ENCODE measurements around the gene HS3ST6.
"Not testable (repeated sequence)": the region's sequence is repeated elsewhere in the genome, so short reads cannot be mapped to it uniquely, and the experiment has no call there.

Gene HS3ST6

DNA sequence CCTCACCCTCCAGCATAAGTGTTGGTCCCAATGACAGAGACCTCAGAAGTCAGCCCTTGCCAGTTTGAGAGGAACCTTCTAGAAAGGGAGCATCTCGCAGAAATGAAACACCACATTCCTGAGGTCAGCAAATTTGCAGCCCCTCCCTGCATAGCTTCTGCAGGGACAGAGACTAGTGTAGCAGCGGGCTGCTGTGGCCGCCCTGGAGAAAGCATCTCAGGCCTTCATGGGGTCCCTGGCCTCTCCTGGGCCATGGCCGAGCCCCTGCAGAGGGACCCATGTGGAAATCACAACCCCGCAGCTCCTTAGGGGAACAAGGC, 11.4 kb downstream of the HS3ST6 start:
- Histone ChIP-seq H3K36me3 (ENCODE audit: control insufficient read depth, insufficient read depth, low read length) (no peaks in the 10 kb centered on the region), H3K4me1 (ENCODE audit: control insufficient read depth, insufficient read depth, low read length) (no peaks in the 10 kb centered on the region), H3K9ac (ENCODE audit: low read length) (no peak overlapping the region), H3K4me3 (ENCODE audit: low read length) (no peak overlapping the region), H3K27me3 (ENCODE audit: control insufficient read depth, insufficient read depth, low read length) (peaks cover 3% of the 10 kb centered on the region), H3K27ac (ENCODE audit: low read depth, low read length) (no peak overlapping the region)

DNA sequence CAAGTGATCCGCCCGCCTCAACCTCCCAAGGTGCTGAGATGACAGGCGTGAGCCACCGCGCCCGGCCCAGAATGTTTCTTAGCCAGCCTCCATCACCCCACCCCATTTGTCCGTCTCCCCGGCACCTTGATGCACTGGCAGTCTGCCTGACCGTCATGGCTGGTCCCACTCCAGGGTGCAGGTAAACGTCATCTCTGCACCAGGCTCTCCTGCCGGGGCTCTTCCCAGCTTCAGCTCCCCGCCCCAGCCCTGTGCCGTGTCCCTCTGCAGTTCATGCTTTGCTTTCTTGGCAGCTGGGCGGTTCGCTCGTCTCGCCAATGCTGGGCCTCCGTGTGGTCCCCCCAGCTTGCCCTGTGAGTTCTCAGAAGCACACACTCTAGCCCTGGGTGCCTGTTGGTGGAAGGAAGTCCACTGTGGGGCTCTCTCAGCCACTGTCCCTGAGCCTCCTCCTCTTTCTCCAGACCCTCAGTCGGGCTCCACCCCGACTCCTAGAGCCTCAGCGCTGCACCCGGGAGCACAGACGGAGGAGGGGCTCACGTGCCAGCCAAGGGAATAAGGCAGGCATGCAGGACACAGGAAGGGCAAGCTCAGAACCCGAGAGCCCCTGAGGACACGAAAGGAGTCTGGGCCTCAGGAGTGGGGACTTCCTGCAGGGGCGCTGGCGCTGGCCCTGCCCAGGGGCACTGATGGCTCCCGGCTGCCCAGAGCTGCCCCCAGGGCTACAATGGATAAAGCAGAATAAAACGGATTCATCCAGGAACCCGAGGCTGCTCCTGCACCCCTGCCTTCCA, 12.0 kb downstream of the HS3ST6 start:
- no peak overlapping the region for H3K4me3 ChIP-seq (ENCODE audit: low read length)
- H3K9ac ChIP-seq (ENCODE audit: low read length), result no peak overlapping the region
- peaks cover 3% of the 10 kb centered on the region for H3K27me3 ChIP-seq (ENCODE audit: control insufficient read depth, insufficient read depth, low read length)
- no peak overlapping the region for H3K27ac ChIP-seq (ENCODE audit: low read depth, low read length)
- H3K4me1 ChIP-seq (ENCODE audit: control insufficient read depth, insufficient read depth, low read length), result no peaks in the 10 kb centered on the region
- no peaks in the 10 kb centered on the region for H3K36me3 ChIP-seq (ENCODE audit: control insufficient read depth, insufficient read depth, low read length)

DNA sequence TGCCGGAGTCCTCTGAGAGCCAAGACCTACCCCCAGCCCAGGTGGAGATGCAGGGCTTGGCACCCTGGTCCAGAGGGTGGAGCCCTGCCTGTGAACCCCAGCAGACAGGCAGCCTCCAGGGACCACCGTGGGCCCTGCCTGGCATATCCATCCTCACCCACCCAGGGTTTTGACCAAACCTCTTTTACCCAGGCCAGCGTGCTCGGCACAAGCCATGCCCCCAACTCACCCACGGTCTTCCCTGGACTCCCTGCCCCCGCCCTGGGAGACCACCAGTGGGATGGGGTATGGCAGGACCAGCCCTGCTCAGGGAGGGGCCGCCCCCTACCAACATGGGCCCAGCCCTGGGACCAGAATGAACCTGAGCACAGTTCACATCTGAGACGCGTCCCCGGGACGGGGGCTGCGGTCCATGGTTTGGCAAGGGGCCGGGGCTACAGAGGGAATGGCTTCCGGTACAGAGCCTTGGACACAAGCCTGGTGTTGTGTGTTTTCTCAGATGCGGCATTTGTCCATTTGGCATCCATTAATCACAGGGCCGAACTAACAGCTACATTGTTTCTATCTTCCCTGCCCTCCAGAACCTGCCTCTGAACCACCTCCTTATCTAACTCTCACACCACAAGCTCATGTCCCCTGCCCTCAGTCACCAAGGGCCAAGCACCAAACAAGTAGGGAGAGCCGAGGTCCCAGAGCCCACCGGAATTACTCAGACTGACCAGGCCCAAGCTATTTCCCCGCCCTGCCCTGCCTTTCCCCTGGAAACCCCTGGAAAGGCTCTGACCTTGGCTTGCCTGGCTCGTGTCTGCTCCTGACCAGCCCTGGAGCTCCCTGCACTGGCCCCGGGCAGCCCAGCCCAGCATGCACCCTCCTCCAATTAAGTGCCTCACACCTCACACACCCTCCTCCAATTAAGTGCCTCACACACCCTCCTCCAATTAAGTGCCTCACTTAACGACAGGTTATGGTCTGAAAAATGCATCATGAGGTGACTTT, 14.1 kb downstream of the HS3ST6 start:
- no peaks in the 10 kb centered on the region for H3K27me3 ChIP-seq (ENCODE audit: control insufficient read depth, insufficient read depth, low read length)
- no peaks in the 10 kb centered on the region for H3K4me1 ChIP-seq (ENCODE audit: control insufficient read depth, insufficient read depth, low read length)
- no peak overlapping the region for H3K9ac ChIP-seq (ENCODE audit: low read length)
- no peak overlapping the region for H3K27ac ChIP-seq (ENCODE audit: low read depth, low read length)
- no peaks in the 10 kb centered on the region for H3K36me3 ChIP-seq (ENCODE audit: control insufficient read depth, insufficient read depth, low read length)
- H3K4me3 ChIP-seq (ENCODE audit: low read length), result no peak overlapping the region

DNA sequence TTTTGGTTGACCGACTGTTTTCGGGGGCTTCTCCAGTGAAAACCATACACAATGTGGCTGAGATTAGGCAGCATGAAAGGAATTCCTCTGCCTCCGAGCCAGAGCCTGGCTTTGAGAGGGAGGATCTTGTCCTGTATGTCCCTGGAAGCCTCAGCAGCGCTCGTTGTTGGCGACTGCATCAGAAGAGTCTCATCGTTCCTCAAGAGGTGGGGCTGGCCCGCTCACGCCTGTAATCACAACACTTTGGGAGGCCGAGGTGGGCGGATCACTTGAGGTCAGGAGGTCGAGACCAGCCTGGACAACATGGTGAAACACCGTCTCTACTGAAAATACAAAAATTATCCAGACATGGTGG, 15.0 kb downstream of the HS3ST6 start:
- H3K9ac ChIP-seq (ENCODE audit: low read length), result no peak overlapping the region
- no peak overlapping the region for H3K4me3 ChIP-seq (ENCODE audit: low read length)
- no peaks in the 10 kb centered on the region for H3K36me3 ChIP-seq (ENCODE audit: control insufficient read depth, insufficient read depth, low read length)
- no peak overlapping the region for H3K27ac ChIP-seq (ENCODE audit: low read depth, low read length)
- no peaks in the 10 kb centered on the region for H3K4me1 ChIP-seq (ENCODE audit: control insufficient read depth, insufficient read depth, low read length)
- H3K27me3 ChIP-seq (ENCODE audit: control insufficient read depth, insufficient read depth, low read length), result no peaks in the 10 kb centered on the region

DNA sequence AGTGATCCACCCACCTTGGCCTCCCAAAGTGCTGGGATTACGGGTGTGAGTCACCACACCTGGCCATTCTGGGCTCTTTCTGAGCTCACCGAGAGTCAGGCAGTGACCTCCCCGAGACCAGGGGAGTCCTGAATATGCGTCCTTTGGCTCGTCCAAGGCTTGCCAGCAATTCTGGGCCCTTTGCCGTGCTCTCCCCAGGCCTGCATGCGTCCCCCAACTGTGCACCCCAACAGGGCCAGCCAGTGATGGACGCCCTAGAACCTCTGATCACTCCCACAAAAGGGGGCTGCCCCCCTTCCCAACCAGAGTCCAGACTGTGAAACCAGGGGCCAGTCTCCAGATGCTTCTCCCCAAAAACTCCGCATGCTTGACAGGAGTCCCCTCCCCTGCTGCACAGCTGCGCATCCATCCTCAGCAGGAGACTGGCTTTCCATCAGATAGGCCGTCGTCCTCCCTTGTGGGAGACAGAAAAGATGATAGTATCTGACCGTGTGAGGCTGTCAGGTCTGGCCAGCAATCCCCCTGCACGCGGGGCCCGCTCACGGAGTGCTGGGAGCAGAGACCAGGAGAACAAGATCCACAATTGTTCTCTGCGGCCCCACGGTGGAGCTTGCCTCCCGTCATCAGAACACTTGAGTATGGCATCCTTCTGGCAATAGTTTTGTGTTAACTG, 15.5 kb downstream of the HS3ST6 start:
- no peaks in the 10 kb centered on the region for H3K27me3 ChIP-seq (ENCODE audit: control insufficient read depth, insufficient read depth, low read length)
- H3K36me3 ChIP-seq (ENCODE audit: control insufficient read depth, insufficient read depth, low read length), result no peaks in the 10 kb centered on the region
- no peak overlapping the region for H3K9ac ChIP-seq (ENCODE audit: low read length)
- H3K27ac ChIP-seq (ENCODE audit: low read depth, low read length), result no peak overlapping the region
- no peak overlapping the region for H3K4me3 ChIP-seq (ENCODE audit: low read length)
- no peaks in the 10 kb centered on the region for H3K4me1 ChIP-seq (ENCODE audit: control insufficient read depth, insufficient read depth, low read length)

DNA sequence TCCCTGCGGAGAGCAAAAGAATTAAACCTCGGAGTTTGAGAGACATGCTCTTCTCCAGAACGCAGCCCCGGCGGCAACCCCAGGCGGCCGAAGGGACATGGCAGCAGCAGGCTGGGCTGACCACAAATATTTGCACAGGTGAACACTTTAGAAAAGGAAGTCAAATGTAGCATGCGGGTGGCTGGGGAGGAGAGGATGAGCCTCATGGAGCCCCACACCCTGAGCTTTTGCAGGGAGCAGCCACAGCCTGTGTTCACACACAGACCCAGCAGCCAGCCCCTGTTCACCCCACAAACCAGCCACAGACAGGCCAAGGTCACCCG, 17.8 kb downstream of the HS3ST6 start:
- Histone ChIP-seq H3K9ac (ENCODE audit: low read length) (no peak overlapping the region), H3K4me1 (ENCODE audit: control insufficient read depth, insufficient read depth, low read length) (no peaks in the 10 kb centered on the region), H3K27me3 (ENCODE audit: control insufficient read depth, insufficient read depth, low read length) (no peaks in the 10 kb centered on the region), H3K36me3 (ENCODE audit: control insufficient read depth, insufficient read depth, low read length) (no peaks in the 10 kb centered on the region), H3K27ac (ENCODE audit: low read depth, low read length) (no peak overlapping the region), H3K4me3 (ENCODE audit: low read length) (no peak overlapping the region)

DNA sequence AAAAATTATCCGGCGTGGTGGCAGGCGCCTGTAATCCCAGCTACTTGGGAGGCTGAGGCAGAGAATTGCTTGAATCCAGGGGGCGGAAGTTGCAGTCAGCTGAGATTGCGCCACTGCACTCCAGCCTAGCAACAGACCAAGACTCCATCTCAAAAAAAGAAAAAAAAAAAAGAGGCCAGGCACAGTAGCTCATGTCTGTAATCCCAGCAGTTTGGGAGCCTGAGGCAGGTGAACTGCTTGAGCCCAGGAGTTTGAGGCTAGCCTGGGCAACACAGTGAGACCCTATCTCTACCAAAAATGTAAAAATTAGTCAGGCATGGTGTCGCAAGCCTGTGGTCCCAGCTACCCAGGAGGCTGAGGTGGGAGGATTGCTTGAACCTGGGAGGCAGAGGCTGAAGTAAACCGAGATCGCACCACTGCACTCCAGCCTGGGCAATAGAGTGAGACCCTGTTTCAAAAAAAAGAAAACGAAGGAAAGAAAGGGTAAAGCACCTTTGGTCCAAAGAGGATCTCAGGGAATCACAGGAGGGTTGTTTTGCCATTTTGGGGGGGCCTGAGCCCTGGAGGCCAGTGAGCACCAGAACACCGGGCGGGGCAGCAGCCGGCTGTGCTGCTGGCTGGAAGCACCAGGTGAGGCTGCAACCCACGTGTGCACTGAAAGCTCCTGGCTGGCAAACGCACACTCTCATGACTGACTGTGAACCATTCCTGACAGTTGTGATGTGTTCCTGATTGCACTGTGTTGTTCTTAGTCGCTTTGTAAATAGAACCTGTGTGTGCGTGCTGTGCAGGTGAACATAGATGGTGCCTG, 18.4 kb downstream of the HS3ST6 start:
- H3K27me3 ChIP-seq (ENCODE audit: control insufficient read depth, insufficient read depth, low read length), result no peaks in the 10 kb centered on the region
- no peaks in the 10 kb centered on the region for H3K4me1 ChIP-seq (ENCODE audit: control insufficient read depth, insufficient read depth, low read length)
- no peaks in the 10 kb centered on the region for H3K36me3 ChIP-seq (ENCODE audit: control insufficient read depth, insufficient read depth, low read length)
- no peak overlapping the region for H3K27ac ChIP-seq (ENCODE audit: low read depth, low read length)
- H3K9ac ChIP-seq (ENCODE audit: low read length), result no peak overlapping the region
- no peak overlapping the region for H3K4me3 ChIP-seq (ENCODE audit: low read length)

DNA sequence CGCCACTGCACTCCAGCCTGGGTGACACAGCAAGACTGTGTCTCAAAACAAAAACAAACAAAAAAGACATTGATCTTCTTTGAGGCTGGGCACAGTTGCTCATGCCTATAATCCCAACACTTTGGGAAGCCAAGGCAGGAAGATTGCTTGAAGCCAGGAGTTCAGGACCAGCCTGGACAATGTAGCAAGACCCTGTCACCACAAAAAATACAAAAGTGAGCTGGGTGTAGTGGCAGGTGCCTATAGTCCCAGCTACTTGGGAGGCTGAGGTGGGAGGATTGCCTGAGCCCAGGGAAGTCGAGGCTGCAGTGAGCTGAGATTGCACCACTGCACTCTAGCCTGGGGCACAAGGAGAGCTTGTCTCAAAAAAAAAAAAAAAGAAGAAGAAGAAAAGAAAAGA, 20.5 kb downstream of the HS3ST6 start:
- H3K4me3 ChIP-seq (ENCODE audit: low read length); H3K9ac ChIP-seq (ENCODE audit: low read length); H3K4me1 ChIP-seq (ENCODE audit: control insufficient read depth, insufficient read depth, low read length); H3K27ac ChIP-seq (ENCODE audit: low read depth, low read length); H3K36me3 ChIP-seq (ENCODE audit: control insufficient read depth, insufficient read depth, low read length); H3K27me3 ChIP-seq (ENCODE audit: control insufficient read depth, insufficient read depth, low read length): not testable (repeated sequence)

DNA sequence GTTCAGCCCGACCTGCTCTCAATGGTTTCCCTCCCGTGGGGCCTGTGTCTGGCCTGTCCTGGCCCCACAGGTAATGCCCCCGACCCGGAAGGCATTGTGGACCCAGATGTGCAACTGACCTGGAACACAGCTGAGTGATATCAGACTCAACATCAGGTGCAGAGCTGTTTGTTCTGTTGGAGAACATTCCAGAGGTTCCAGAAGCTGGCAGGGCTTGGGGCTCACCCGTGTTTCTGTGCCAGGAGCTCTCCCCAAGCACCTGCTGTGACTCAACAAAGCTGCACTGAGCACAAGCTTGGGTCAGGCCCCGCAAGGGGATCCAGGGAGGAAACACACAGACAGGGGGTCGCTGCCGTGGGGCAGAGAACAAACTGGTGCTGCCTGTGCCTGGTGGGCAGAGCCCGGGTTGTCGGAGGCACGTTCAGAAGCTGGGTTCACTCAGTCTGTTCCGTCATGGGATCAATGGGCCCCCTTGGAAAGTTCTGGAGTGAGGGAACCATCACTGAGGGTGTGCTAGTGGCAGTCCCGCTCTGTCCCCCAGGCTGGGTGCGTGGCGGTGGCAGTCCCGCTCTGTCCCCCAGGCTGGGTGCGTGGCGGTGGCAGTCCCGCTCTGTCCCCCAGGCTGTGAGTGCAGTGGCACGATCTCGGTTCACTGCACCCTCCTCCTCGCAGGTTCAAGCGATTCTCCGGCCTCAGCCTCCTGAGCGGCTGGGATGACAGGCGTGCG, 22.1 kb downstream of the HS3ST6 start:
- H3K27me3 ChIP-seq (ENCODE audit: control insufficient read depth, insufficient read depth, low read length), result no peaks in the 10 kb centered on the region
- no peak overlapping the region for H3K4me3 ChIP-seq (ENCODE audit: low read length)
- H3K9ac ChIP-seq (ENCODE audit: low read length), result no peak overlapping the region
- H3K27ac ChIP-seq (ENCODE audit: low read depth, low read length), result no peak overlapping the region
- H3K4me1 ChIP-seq (ENCODE audit: control insufficient read depth, insufficient read depth, low read length), result no peaks in the 10 kb centered on the region
- no peaks in the 10 kb centered on the region for H3K36me3 ChIP-seq (ENCODE audit: control insufficient read depth, insufficient read depth, low read length)

DNA sequence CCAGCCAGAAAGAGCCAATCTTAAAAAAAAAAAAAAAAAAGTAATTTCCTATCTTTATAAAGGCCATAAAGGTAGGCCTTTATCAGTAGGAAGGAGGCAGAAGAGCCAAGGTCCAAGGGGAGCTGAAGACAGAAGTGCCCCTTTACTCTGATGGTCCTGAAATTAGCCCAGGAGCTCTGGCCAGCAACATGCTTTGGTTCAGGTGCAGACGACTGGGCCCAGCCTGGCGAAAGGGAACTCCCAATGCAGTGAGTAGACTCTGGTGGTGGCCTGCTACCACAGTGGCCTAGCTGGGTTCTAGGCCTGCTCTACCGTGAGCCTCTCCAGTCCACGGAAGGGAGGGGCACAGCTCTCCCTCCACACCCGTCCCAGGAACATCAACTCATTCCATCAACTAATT, 23.1 kb downstream of the HS3ST6 start:
- H3K4me1 ChIP-seq (ENCODE audit: control insufficient read depth, insufficient read depth, low read length), result no peaks in the 10 kb centered on the region

DNA sequence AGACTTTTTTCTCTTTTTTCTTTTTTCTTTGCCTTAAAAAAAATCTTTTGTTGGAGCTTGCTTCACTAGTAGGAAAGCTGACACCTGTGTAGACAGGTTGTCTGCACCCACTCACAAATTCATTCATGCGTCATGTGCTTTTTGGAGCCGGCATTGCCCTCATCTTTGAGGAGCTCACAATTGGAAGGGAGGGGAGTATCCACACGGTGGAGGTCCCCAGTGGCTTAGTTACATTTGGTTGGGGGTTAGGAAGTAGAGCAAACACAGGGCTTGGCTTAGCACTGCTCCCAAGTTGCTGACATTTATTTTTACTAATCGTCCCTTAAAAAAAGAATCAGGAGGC, 27.5 kb downstream of the HS3ST6 start:
- no peaks in the 10 kb centered on the region for H3K27me3 ChIP-seq (ENCODE audit: control insufficient read depth, insufficient read depth, low read length)
- H3K4me3 ChIP-seq (ENCODE audit: low read length), result no peak overlapping the region
- H3K4me1 ChIP-seq (ENCODE audit: control insufficient read depth, insufficient read depth, low read length), result no peaks in the 10 kb centered on the region
- no peak overlapping the region for H3K9ac ChIP-seq (ENCODE audit: low read length)
- H3K27ac ChIP-seq (ENCODE audit: low read depth, low read length), result no peak overlapping the region
- H3K36me3 ChIP-seq (ENCODE audit: control insufficient read depth, insufficient read depth, low read length), result no peaks in the 10 kb centered on the region

More for the DNA sequence above, 23.1 kb downstream of the HS3ST6 start:
- Histone ChIP-seq H3K36me3 (ENCODE audit: control insufficient read depth, insufficient read depth, low read length) (no peaks in the 10 kb centered on the region), H3K27me3 (ENCODE audit: control insufficient read depth, insufficient read depth, low read length) (no peaks in the 10 kb centered on the region), H3K4me3 (ENCODE audit: low read length) (no peak overlapping the region), H3K9ac (ENCODE audit: low read length) (no peak overlapping the region), H3K27ac (ENCODE audit: low read depth, low read length) (no peak overlapping the region)
